ENCODE measurements around the gene PRXL2A. TPM values are rescaled to one million over a fixed set of nuclear protein-coding genes. Genes with fewer than 3 reads are reported as not detected.

The PRXL2A gene
- total and polyA plus RNA-seq, 2 of the 4 experiments (the other 2 are of a cell fraction), result 0.90 to 0.92 TPM

GRCh38 chr10:80471715-80472233 is 63.4 kb downstream of the PRXL2A start:
- Histone ChIP-seq H4K8ac (ENCODE audit: low read depth in 2 of 2, low read length in 2 of 2) (no peak overlapping the region), H3K4me3 (ENCODE audit: insufficient read depth, low read depth, low read length) (no peak overlapping the region), H3K18ac (ENCODE audit: low read depth, low read length) (no peak overlapping the region), H2AK9ac (replicated peaks; ENCODE audit: low read depth, low read length, poor library complexity) (peak overlapping the region; percentile 4), H2BK120ac (ENCODE audit: low read depth, low read length) (peak overlapping the region; percentile 3; the same call in 1 of the 2 replicates), H3K4ac (ENCODE audit: low read depth, low read length) (peak overlapping the region; percentile 76), H2AFZ (replicated peaks; ENCODE audit: low read length, poor library complexity) (no peak overlapping the region), H4K91ac (ENCODE audit: insufficient read depth, low read depth, low read length) (no peak overlapping the region), H3K36me3 (ENCODE audit: control insufficient read depth, insufficient read depth, low read length) (peaks cover 4% of the 10 kb centered on the region; the same call in 1 of the 2 replicates), H2BK20ac (ENCODE audit: low read depth, low read length) (no peak overlapping the region), H3K9ac (ENCODE audit: low read depth, low read length) (no peak overlapping the region), H4K5ac (ENCODE audit: low read depth, low read length) (no peak overlapping the region), H4K20me1 (ENCODE audit: insufficient read depth, low read length) (peaks cover 26% of the 10 kb centered on the region), H2AK5ac (ENCODE audit: low read depth, low read length) (peak overlapping the region; percentile 86), H3K4me2 (ENCODE audit: low read depth, low read length) (no peak overlapping the region; the same call in 1 of the 2 replicates), H3K9me3 (ENCODE audit: control insufficient read depth, insufficient read depth, low read length) (no peaks in the 10 kb centered on the region), H3K23ac (ENCODE audit: low read depth, low read length) (peak overlapping the region; percentile 12; the same call in 1 of the 2 replicates), H3K27ac (ENCODE audit: insufficient read depth, low read length) (peak overlapping the region; percentile 10; the same call in 1 of the 2 replicates), H3K9me1 (ENCODE audit: insufficient read depth, low read length) (peaks cover 35% of the 10 kb centered on the region), H3K56ac (ENCODE audit: extremely low read depth, insufficient read depth, low read length) (no peak overlapping the region), H3K4me1 (ENCODE audit: control insufficient read depth, insufficient read depth, low read length) (peaks cover 27% of the 10 kb centered on the region), H3K27me3 (ENCODE audit: control insufficient read depth, insufficient read depth, low read length) (no peaks in the 10 kb centered on the region), H2BK5ac (ENCODE audit: low read depth, low read length, poor library complexity, severe bottlenecking) (peak overlapping the region; percentile 19), H2BK15ac (ENCODE audit: low read depth, low read length) (peak overlapping the region; percentile 12; the same call in 1 of the 3 replicates), H3K79me1 (ENCODE audit: low read depth in 1 of 2, low read length in 2 of 2) (peaks cover 32 to 68% of the 10 kb centered on the region in 2 experiments), H3K14ac (replicated peaks; ENCODE audit: low read depth, low read length) (no peak overlapping the region)
- POLR2A ChIA-PET (ENCODE audit: unreplicated experiment), result no interaction called here
- CTCF ChIA-PET, result interaction anchor here (2.6 kb wide), 1 partner anchor 34 kb away, joined by 11 read pairs; no protein-coding TSS in a partner anchor
- WGBS, 2 experiments (ENCODE audit: extremely low coverage in 2 of 2, insufficient read length in 1 of 2), result 88% methylated on average over 1 of the region's 4 CpGs; no CpG with 5 or more reads in 1 of the 2 experiments
- intact Hi-C loops (cut with micrococcal nuclease), result no loop called here
- in situ Hi-C loops (cut with MboI; ENCODE audit: low sequenced_read_pairs), result loop anchor here (25.0 kb wide), 1 partner anchor 309 kb away; no protein-coding TSS in a partner anchor
- TF ChIP-seq CEBPB (IDR thresholded peaks at IDR 0.05; ENCODE audit: low read depth, low read length), result no peak
- TF ChIP-seq ELK1 (IDR thresholded peaks at IDR 0.05; ENCODE audit: borderline replicate concordance, low read depth, low read length), result no peak
- TF ChIP-seq CTCF (conservative IDR thresholded peaks at IDR 0.05; ENCODE audit: low read depth, low read length), result no peak
- no peak for TF ChIP-seq RFX5 (IDR thresholded peaks at IDR 0.05; ENCODE audit: low read depth, low read length)
- no peak for TF ChIP-seq USF2 (IDR thresholded peaks at IDR 0.05; ENCODE audit: low read depth, low read length)
- no peak for TF ChIP-seq MXI1 (IDR thresholded peaks at IDR 0.05; ENCODE audit: borderline replicate concordance, low read depth, low read length)
- TF ChIP-seq RAD21 (IDR thresholded peaks at IDR 0.05; ENCODE audit: low read length), result no peak
- no peak for TF ChIP-seq RCOR1 (IDR thresholded peaks at IDR 0.05; ENCODE audit: insufficient replicate concordance, low read length)
- no peak for TF ChIP-seq CHD1 (IDR thresholded peaks at IDR 0.05; ENCODE audit: low read depth, low read length)
- no peak for TF ChIP-seq BHLHE40 (IDR thresholded peaks at IDR 0.05; ENCODE audit: low read depth, low read length)
- TF ChIP-seq NFE2L2 (IDR thresholded peaks at IDR 0.05; ENCODE audit: low read depth, low read length), result no peak
- no peak for TF ChIP-seq SMC3 (IDR thresholded peaks at IDR 0.05; ENCODE audit: low read depth, low read length)
- no peak for TF ChIP-seq POLR2A (IDR thresholded peaks at IDR 0.05; ENCODE audit: low read depth, low read length)
- no peak for TF ChIP-seq FOS (IDR thresholded peaks at IDR 0.05; ENCODE audit: low read depth, low read length)
- TF ChIP-seq MAFK (IDR thresholded peaks at IDR 0.05; ENCODE audit: low read depth, low read length), result no peak
- no peak for TF ChIP-seq MAZ (IDR thresholded peaks at IDR 0.05; ENCODE audit: borderline replicate concordance, low read depth, low read length)
- DNase-seq (no peak), ATAC-seq (ENCODE audit: low read depth) (no peak)
- dilution Hi-C loops (cut with HindIII; ENCODE audit: low sequenced_read_pairs, unreplicated experiment), result no loop called here
- BruUV-seq (replicated peaks), result no TSS peak

All from IMR-90 (cell line).